Measurements from ENCODE around the gene PRKAR1B. TPM values are rescaled to one million over a fixed set of nuclear protein-coding genes. Genes with fewer than 3 reads are reported as not detected.
"Not testable (repeated sequence)": the region's sequence is repeated elsewhere in the genome, so short reads cannot be mapped to it uniquely, and the experiment has no call there.

The PRKAR1B gene
- total RNA-seq, 1 experiment from 2014 or later = 51.7 TPM

DNA sequence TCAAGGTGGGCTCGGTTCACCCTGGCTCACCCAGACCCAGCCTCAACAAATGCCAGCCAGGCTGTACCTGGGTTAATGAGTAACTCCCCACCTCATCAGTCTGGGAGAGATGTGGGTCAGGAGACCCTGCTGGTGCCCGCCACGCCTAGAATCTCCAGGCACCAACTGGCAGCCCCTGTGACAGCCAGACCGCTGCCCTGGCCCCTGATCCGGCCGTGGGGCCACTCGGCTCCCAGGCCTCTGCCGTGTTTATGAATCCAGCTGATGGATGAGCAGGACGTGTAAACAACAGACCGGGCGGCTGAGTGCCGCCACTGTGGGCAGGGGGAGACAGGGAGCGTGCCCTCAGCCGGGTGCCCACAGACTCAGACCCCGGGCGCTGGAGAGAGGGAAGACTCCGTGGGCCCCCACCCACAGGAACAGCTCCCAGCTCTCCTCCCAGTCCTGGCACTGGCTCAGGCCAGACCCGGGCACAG, 173.4 kb downstream of the PRKAR1B start:
- ChIA-PET POLR2A (ENCODE audit: unreplicated experiment) (no interaction called here), CTCF (no interaction called here)
- no peaks in the 10 kb centered on the region for H3K4me1 ChIP-seq (replicated peaks; ENCODE audit: insufficient read depth)
- intact Hi-C loops (cut with micrococcal nuclease; ENCODE audit: unreplicated experiment) = no loop called here
- no TSS peak for BruUV-seq (replicated peaks)
- no peak for DNase-seq
- no peaks in the 10 kb centered on the region for H3K9me2 ChIP-seq (ENCODE audit: insufficient read depth)
- H3K27ac ChIP-seq = no peak overlapping the region
- H4K20me1 ChIP-seq (ENCODE audit: insufficient read depth) = no peaks in the 10 kb centered on the region
- no peaks in the 10 kb centered on the region for H3K79me2 ChIP-seq (ENCODE audit: low read depth)
- H2AFZ ChIP-seq = no peak overlapping the region
- no peak overlapping the region for H3K4me3 ChIP-seq
- TF ChIP-seq, protein P1, sequence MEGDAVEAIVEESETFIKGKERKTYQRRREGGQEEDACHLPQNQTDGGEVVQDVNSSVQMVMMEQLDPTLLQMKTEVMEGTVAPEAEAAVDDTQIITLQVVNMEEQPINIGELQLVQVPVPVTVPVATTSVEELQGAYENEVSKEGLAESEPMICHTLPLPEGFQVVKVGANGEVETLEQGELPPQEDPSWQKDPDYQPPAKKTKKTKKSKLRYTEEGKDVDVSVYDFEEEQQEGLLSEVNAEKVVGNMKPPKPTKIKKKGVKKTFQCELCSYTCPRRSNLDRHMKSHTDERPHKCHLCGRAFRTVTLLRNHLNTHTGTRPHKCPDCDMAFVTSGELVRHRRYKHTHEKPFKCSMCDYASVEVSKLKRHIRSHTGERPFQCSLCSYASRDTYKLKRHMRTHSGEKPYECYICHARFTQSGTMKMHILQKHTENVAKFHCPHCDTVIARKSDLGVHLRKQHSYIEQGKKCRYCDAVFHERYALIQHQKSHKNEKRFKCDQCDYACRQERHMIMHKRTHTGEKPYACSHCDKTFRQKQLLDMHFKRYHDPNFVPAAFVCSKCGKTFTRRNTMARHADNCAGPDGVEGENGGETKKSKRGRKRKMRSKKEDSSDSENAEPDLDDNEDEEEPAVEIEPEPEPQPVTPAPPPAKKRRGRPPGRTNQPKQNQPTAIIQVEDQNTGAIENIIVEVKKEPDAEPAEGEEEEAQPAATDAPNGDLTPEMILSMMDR (conservative IDR thresholded peaks at IDR 0.05) = no peak
- TF ChIP-seq EZH2 (IDR thresholded peaks at IDR 0.05; ENCODE audit: low read depth) = no peak
- H3K9me3 ChIP-seq (ENCODE audit: insufficient read depth, low read depth) = no peaks in the 10 kb centered on the region
- no peaks in the 10 kb centered on the region for H3F3A ChIP-seq (ENCODE audit: insufficient read depth, low read depth)
- no peaks in the 10 kb centered on the region for H3K27me3 ChIP-seq (ENCODE audit: insufficient read depth, low read depth)
- no peak overlapping the region for H3K4me2 ChIP-seq
- no peaks in the 10 kb centered on the region for H3K36me3 ChIP-seq (ENCODE audit: low read depth)

DNA sequence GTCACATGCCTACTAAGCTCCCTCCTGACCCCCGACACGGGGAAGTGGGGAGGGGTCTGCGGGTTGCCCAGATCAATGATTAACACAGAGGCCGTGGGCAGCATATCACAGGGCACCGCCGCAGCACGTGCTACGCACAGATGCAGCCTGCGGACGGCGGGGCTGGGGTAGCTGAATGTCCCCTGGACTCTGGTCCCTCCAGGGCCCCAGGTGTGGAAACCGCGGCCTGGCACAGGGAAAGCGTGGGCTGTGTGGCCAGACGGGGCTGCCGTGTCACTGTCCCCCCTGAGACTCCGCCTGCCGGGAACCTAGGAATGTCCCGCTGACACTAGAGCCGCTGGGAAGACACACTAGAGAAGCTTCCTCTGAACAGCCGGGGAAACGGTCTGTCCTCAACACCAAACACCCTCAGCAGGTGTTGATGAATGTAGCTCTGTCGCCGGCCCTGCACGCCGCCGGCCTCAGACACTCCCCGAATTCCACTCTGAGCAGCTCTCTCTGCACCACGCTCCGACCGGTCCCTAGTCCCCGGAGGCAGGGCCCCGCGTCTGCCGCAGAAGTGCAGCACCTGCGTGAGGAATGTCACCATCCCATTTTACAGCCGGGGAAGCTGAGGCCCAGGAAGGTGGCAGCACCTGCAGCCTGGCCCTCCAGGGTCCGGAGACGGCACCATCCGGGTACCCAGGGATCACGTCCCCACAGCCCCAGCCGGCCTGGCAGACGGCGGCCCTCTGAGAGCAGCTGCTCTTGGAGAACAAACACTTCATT, 174.0 kb downstream of the PRKAR1B start:
- Histone ChIP-seq H3K36me3 (ENCODE audit: low read depth) (no peaks in the 10 kb centered on the region), H3K9me3 (ENCODE audit: insufficient read depth, low read depth) (no peaks in the 10 kb centered on the region), H3K4me1 (replicated peaks; ENCODE audit: insufficient read depth) (no peaks in the 10 kb centered on the region), H3K27me3 (ENCODE audit: insufficient read depth, low read depth) (no peaks in the 10 kb centered on the region), H2AFZ (no peak overlapping the region), H3K27ac (no peak overlapping the region), H4K20me1 (ENCODE audit: insufficient read depth) (no peaks in the 10 kb centered on the region), H3K79me2 (ENCODE audit: low read depth) (no peaks in the 10 kb centered on the region), H3K4me3 (no peak overlapping the region), H3K9me2 (ENCODE audit: insufficient read depth) (no peaks in the 10 kb centered on the region), H3F3A (ENCODE audit: insufficient read depth, low read depth) (no peaks in the 10 kb centered on the region), H3K4me2 (no peak overlapping the region)
- ChIA-PET CTCF (interaction anchor here (0.6 kb wide), 1 partner anchor 35 kb away, joined by 3 read pairs; no protein-coding TSS in a partner anchor), POLR2A (ENCODE audit: unreplicated experiment) (no interaction called here)
- DNase-seq = no peak
- TF ChIP-seq, protein P1 (conservative IDR thresholded peaks at IDR 0.05) = no peak
- no TSS peak for BruUV-seq (replicated peaks)
- intact Hi-C loops (cut with micrococcal nuclease; ENCODE audit: unreplicated experiment) = no loop called here

DNA sequence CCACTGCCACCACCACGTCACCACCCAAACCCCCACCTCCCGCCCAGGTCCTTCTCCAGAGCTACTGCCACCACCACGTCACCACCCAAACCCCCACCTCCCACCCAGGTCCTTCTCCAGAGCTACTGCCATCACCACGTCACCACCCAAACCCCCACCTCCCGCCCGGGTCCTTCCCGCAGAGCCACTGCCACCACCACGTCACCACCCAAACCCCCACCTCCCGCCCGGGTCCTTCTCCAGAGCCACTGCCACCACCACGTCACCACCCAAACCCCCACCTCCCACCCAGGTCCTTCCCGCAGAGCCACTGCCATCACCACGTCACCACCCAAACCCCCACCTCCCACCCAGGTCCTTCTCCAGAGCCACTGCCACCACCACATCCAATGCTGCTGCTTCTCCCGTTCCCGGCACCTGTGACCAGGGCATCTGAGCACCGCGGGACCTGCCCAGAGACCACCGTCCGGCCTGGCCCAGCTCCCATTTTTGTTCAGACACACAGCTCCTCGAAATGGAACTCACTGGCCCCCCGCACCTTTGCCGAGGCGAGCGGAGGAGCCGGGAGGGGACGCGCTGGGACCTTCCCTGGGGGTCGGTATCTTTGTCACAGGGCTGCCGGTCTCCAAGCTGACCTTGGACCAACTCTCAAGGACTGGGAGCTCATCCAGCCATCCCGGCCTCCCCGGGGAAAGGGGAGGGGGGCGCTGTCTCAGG, 174.8 kb downstream of the PRKAR1B start:
- H3K4me3 ChIP-seq; intact Hi-C loops (cut with micrococcal nuclease; ENCODE audit: unreplicated experiment); H3K36me3 ChIP-seq (ENCODE audit: low read depth); H3F3A ChIP-seq (ENCODE audit: insufficient read depth, low read depth); H4K20me1 ChIP-seq (ENCODE audit: insufficient read depth); DNase-seq; H3K27me3 ChIP-seq (ENCODE audit: insufficient read depth, low read depth); H3K9me2 ChIP-seq (ENCODE audit: insufficient read depth); H2AFZ ChIP-seq; BruUV-seq (replicated peaks); H3K4me2 ChIP-seq; H3K4me1 ChIP-seq (replicated peaks; ENCODE audit: insufficient read depth); H3K9me3 ChIP-seq (ENCODE audit: insufficient read depth, low read depth); POLR2A ChIA-PET (ENCODE audit: unreplicated experiment); H3K79me2 ChIP-seq (ENCODE audit: low read depth); H3K27ac ChIP-seq: not testable (repeated sequence)
- CTCF ChIA-PET = interaction anchor here (0.6 kb wide), 1 partner anchor 34 kb away, joined by 3 read pairs; no protein-coding TSS in a partner anchor

DNA sequence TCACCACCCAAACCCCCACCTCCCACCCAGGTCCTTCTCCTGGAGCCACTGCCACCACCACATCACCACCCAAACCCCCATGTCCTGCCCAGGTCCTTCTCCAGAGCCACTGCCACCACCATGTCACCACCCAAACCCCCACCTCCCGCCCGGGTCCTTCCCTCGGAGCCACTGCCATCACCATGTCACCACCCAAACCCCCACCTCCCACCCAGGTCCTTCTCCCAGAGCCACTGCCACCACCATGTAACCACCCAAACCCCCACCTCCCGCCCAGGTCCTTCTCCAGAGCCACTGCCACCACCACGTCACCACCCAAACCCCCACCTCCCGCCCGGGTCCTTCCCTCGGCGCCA, 175.5 kb downstream of the PRKAR1B start:
- H3K9me2 ChIP-seq (ENCODE audit: insufficient read depth); H3K27me3 ChIP-seq (ENCODE audit: insufficient read depth, low read depth); H3K79me2 ChIP-seq (ENCODE audit: low read depth); H3K9me3 ChIP-seq (ENCODE audit: insufficient read depth, low read depth); CTCF ChIA-PET; H3K4me2 ChIP-seq; BruUV-seq (replicated peaks); H3K4me3 ChIP-seq; H3K27ac ChIP-seq; intact Hi-C loops (cut with micrococcal nuclease; ENCODE audit: unreplicated experiment); H3K36me3 ChIP-seq (ENCODE audit: low read depth); H2AFZ ChIP-seq; DNase-seq; H4K20me1 ChIP-seq (ENCODE audit: insufficient read depth); H3F3A ChIP-seq (ENCODE audit: insufficient read depth, low read depth); H3K4me1 ChIP-seq (replicated peaks; ENCODE audit: insufficient read depth); POLR2A ChIA-PET (ENCODE audit: unreplicated experiment): not testable (repeated sequence)

Data from PC-9 (cell line).